GM15510 (cell line): ENCODE results near the gene KIF3A.

Source experiments
- POLR2A ChIP-seq: IDR thresholded peaks from 3 replicates; pipeline ENCODE4 v1.6.1; 2011; ENCODE audit warnings: borderline replicate concordance; ENCODE audit not compliant: insufficient read length; ENCODE audit errors: extremely low read depth

The KIF3A gene

GRCh38 chr5:132668706-132669454 is 68.5 kb downstream of the KIF3A start:
- TF ChIP-seq POLR2A: no peak

GRCh38 chr5:132667761-132668705 is 69.3 kb downstream of the KIF3A start:
- no peak for TF ChIP-seq POLR2A

GRCh38 chr5:132667309-132667708 is 70.0 kb downstream of the KIF3A start:
- TF ChIP-seq POLR2A: no peak

GRCh38 chr5:132666310-132667123 is 70.8 kb downstream of the KIF3A start:
- no peak for TF ChIP-seq POLR2A

- TF ChIP-seq POLR2A: no peak
Observed at GRCh38 chr5:132665574-132666080, 71.7 kb downstream of the KIF3A start.

GRCh38 chr5:132664696-132665209 is 72.6 kb downstream of the KIF3A start:
- no peak for TF ChIP-seq POLR2A

- TF ChIP-seq POLR2A: no peak
Observed at GRCh38 chr5:132663771-132664695, 73.3 kb downstream of the KIF3A start.

- peak; percentile 42 for TF ChIP-seq POLR2A
Observed at GRCh38 chr5:132662925-132663770, 74.2 kb downstream of the KIF3A start.

- TF ChIP-seq POLR2A: no peak
Observed at GRCh38 chr5:132662004-132662401, 75.3 kb downstream of the KIF3A start.

- TF ChIP-seq POLR2A: no peak
Observed at GRCh38 chr5:132661231-132662003, 75.9 kb downstream of the KIF3A start.

GRCh38 chr5:132659598-132660493 is 77.5 kb downstream of the KIF3A start:
- TF ChIP-seq POLR2A: no peak
